Measurements from ENCODE around the gene NFILZ.

DNA sequence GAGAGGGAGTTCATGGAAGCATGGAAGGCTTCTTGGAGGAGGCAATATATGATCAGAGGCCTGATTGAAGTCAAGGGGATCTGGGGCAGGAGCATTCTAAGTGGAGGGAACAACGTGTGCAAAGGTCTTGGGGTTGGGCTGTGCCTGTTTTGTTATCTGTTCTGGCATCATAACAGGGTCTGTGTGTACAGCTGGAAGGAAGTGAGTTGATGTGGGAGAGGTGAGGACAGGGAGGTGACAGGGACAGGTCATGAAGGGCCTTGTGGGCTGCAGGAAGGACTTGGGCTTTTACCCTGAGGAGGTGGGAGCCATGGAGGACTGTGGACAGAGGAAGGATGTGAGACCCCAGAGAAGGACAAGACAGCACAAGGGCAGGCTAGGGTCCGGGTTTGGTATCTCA lies 1.2 kb upstream of the NFILZ start:
- TF ChIP-seq, protein P1, sequence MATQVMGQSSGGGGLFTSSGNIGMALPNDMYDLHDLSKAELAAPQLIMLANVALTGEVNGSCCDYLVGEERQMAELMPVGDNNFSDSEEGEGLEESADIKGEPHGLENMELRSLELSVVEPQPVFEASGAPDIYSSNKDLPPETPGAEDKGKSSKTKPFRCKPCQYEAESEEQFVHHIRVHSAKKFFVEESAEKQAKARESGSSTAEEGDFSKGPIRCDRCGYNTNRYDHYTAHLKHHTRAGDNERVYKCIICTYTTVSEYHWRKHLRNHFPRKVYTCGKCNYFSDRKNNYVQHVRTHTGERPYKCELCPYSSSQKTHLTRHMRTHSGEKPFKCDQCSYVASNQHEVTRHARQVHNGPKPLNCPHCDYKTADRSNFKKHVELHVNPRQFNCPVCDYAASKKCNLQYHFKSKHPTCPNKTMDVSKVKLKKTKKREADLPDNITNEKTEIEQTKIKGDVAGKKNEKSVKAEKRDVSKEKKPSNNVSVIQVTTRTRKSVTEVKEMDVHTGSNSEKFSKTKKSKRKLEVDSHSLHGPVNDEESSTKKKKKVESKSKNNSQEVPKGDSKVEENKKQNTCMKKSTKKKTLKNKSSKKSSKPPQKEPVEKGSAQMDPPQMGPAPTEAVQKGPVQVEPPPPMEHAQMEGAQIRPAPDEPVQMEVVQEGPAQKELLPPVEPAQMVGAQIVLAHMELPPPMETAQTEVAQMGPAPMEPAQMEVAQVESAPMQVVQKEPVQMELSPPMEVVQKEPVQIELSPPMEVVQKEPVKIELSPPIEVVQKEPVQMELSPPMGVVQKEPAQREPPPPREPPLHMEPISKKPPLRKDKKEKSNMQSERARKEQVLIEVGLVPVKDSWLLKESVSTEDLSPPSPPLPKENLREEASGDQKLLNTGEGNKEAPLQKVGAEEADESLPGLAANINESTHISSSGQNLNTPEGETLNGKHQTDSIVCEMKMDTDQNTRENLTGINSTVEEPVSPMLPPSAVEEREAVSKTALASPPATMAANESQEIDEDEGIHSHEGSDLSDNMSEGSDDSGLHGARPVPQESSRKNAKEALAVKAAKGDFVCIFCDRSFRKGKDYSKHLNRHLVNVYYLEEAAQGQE (IDR thresholded peaks at IDR 0.05; ENCODE audit: low read depth), result no peak
- TF ChIP-seq SIN3A (IDR thresholded peaks at IDR 0.05; ENCODE audit: low read depth) (no peak), EGR1 (IDR thresholded peaks at IDR 0.05; ENCODE audit: low read depth) (no peak), POLR2A (IDR thresholded peaks at IDR 0.05; ENCODE audit: borderline replicate concordance, extremely low read depth, insufficient read depth, insufficient read length) (no peak), JUND (IDR thresholded peaks at IDR 0.05) (no peak), CBX3 (IDR thresholded peaks at IDR 0.05; ENCODE audit: low read depth) (no peak), POLR2AphosphoS5 (IDR thresholded peaks at IDR 0.05; ENCODE audit: low read depth, low read length) (no peak), CEBPB (IDR thresholded peaks at IDR 0.05; ENCODE audit: low read depth) (no peak), ZNF274 (IDR thresholded peaks at IDR 0.05; ENCODE audit: low read depth, low read length) (no peak)
- TF ChIP-seq, protein P2, sequence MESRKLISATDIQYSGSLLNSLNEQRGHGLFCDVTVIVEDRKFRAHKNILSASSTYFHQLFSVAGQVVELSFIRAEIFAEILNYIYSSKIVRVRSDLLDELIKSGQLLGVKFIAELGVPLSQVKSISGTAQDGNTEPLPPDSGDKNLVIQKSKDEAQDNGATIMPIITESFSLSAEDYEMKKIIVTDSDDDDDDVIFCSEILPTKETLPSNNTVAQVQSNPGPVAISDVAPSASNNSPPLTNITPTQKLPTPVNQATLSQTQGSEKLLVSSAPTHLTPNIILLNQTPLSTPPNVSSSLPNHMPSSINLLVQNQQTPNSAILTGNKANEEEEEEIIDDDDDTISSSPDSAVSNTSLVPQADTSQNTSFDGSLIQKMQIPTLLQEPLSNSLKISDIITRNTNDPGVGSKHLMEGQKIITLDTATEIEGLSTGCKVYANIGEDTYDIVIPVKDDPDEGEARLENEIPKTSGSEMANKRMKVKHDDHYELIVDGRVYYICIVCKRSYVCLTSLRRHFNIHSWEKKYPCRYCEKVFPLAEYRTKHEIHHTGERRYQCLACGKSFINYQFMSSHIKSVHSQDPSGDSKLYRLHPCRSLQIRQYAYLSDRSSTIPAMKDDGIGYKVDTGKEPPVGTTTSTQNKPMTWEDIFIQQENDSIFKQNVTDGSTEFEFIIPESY (IDR thresholded peaks at IDR 0.05; ENCODE audit: extremely low read depth, insufficient replicate concordance, low read length), result no peak
- TF ChIP-seq, protein P3, sequence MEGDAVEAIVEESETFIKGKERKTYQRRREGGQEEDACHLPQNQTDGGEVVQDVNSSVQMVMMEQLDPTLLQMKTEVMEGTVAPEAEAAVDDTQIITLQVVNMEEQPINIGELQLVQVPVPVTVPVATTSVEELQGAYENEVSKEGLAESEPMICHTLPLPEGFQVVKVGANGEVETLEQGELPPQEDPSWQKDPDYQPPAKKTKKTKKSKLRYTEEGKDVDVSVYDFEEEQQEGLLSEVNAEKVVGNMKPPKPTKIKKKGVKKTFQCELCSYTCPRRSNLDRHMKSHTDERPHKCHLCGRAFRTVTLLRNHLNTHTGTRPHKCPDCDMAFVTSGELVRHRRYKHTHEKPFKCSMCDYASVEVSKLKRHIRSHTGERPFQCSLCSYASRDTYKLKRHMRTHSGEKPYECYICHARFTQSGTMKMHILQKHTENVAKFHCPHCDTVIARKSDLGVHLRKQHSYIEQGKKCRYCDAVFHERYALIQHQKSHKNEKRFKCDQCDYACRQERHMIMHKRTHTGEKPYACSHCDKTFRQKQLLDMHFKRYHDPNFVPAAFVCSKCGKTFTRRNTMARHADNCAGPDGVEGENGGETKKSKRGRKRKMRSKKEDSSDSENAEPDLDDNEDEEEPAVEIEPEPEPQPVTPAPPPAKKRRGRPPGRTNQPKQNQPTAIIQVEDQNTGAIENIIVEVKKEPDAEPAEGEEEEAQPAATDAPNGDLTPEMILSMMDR (IDR thresholded peaks at IDR 0.05 in 2 of 3, conservative IDR thresholded peaks at IDR 0.05 in 1 of 3; ENCODE audit: borderline replicate concordance in 1 of 3, insufficient read depth in 1 of 3, low read depth in 2 of 3, low read length in 2 of 3), result no peak

Measured in HCT116 (cell line).